ENCODE data around the gene NSUN2.

Gene NSUN2

DNA sequence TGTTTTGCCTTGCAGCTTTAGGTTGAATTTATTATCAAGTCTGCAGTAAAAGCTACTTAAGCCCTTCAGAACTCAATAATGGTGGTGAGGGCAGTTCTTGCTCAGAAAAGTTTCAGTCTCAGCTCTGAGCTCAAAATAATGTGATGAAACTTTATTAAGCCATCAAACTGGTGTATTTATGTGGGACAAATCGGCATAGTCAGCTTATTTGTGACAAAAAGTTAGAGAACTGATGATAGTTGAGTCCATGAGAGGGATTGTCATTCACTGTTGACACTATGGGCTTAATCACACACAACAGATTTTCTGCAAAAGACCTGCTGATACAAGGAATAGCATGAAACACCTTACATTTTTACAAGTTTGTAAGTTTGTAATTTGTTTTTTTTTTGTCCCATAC is 9.8 kb upstream of the NSUN2 start:
- no peak for DNase-seq

DNA sequence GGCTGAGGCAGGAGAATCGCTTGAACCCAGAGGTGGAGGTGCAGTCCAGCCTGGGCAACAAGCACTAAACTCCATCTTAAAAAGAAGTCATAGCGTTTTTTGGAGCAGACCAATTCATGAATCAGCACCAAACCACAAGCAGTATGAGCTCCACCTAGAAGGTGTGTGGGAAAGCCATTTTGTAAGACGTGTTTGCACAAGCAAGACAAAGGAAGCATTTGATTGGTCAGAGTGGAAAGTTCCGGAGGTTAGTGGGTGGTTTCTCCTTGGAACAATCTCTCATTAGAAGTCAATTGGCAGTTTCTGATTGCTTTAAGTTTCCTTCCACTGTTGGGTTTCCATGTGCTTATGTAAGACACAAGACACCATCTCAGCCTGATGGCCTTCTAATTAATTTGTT is 5.4 kb upstream of the NSUN2 start:
- DNase-seq = no peak

DNA sequence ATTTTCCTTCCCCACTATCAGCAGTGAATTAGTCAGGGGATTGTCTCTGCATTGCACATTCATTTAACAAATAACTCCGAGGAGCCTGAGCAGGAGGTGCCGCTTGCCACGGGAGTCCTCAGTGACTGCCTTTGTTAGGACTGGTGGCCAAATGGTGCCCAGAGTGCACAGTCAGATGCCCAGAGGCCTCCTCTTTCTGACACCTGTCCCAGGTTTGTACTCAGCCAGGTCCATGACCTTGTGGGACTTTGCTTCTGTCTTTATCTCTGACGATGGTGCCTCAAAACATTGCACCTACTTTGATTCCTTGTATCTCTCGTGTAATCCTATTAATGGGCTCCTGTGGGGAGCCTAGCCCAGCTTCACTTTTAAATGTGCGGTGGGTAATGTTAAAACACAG is 4.7 kb upstream of the NSUN2 start:
- no peak for DNase-seq

DNA sequence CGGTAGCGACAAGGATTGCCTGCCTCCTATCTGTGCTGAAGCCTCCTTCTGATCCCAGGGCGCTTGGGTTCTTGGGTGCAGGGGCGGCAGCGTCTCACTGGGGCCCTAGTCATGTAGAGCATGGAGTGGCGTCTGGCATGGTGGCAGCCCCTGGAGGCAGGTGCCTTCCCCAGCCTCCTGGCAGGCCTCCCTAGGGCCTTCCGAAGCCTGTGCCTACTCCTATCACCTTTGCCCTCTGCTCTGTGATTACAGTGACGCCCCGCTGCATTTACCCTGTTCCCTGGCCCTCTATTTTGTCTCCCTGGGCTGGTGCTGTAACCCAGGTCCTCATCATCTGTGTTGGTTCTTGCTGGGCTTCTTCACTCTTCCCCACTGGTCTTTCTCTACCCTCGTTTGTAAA is 4.2 kb upstream of the NSUN2 start:
- DNase-seq = no peak

DNA sequence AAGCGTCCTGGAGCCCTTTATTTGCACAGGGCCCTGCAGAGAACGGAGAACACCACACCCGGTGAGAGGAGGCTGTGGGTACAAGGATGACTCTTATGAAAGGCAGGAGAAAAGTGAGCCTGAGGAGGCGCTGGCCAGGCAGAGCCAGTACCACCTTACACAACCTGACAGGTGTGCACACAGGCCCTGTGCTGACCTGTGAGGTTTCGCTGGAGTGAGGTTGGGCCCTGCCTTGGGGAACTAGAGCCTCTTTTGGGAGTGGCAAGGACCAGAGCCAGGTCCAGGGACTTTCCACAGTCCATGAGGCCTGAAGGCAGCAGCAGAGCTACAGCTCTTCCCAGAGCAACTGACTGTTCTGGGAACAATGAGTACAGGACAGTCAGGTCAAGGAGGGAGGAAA is 3.4 kb upstream of the NSUN2 start:
- DNase-seq = no peak

DNA sequence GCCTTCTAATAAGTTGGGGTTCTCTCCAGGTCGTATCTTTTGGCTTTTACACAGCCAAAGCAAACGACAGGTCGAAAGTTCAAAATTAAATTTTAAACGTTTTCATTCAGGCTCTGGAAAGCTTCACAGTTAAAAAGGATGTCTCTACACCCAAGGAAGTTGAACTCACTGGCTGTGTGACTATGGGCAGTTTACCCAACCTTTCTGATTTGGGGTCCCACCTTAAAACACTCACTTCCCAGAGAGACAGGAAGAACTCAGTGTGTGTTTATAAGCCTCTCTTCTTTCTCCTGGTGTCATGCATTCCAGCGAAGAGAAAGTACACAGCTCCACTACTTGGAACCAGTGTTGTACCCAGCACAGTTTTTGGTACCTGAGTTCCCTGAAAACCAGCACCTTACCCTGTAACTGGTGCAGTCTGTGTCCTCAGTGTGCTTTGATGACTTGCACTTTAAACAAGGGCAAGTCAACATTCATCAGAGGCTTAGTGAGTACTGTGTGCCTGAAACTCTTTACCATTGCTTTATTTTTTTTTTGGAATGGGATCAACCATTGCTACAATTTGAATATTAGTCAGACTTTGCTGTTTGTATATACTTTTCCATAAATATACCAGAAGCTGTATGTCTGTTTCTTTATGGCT is 2.1 kb upstream of the NSUN2 start:
- no peak for DNase-seq

DNA sequence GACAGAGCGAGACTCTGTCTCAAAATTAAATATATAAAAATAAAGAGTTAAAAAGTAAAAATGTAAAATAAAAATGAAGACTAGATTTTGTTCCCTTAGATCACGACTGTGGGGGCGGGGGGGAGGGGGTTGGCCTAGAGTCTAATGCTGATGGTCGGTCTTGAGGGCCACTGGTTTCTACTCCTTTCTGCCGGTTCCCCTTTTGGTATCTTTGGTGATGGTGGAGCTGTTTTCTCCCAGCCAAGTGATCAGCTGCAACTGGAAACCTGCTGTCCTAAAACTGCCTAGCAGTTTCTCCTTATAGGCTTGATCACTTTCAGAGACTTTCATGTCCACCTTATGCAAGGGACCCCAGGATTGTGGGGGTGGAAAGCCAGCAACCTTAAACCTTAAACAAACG is 1.5 kb upstream of the NSUN2 start:
- DNase-seq = no peak

DNA sequence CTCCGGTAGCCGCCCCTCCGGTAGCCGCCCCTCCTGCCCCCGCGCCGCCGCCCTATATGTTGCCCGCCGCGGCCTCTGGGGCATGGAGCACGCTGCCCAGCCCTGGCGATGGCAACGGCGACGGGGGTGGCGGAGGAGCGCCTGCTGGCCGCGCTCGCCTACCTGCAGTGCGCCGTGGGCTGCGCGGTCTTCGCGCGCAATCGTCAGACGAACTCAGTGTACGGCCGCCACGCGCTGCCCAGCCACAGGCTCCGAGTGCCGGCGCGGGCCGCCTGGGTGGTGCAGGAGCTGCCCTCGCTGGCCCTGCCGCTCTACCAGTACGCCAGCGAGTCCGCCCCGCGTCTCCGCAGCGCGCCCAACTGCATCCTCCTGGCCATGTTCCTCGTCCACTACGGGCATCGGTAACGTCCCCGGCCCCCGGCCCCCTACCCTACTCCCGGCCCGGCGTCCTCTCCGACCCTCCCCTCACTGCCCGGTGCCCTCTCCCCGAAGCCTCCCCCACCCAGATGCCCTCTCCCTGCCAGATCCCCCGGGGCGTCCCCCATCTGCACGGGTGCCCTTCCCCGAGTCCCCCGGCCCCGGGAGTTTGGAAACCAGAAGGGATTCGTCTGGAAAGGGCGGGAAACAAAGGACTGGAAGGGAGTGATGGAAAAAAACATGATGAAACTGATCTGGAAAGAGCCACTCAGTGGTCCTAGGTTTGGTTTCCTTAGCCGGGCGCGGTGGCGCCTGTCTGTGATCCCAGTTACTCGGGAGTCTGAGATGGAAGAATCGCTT is 813 bp upstream of the NSUN2 start:
- DNase-seq = no peak

DNA sequence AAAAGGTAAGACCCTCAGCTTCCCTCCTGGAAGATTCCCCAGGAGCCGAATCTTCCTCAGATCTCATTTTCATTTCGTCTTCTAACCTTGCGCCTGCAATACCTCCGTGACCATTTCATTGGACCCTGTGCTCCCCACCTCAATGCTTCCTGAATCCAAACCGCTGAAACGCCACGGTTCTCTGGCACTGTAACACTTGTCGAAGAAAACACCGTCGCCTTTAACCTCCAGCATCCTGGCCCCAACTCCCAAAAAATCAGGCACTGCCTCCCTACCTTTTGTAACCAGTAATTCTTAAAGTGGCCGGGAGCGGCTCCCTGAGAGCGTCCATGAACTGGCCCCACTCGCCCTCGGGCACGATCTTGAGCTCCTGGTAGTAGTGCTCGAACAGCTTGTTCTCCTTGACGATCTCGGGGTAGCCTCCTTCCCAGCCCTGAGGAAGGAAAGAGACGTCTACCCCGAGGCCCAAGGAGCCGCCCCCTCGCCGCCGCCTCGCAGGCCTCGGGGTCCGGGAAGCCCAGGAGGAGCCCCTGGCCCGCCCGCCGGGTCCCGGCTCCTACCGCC is 438 bp downstream of the NSUN2 start:
- no peak for DNase-seq

DNA sequence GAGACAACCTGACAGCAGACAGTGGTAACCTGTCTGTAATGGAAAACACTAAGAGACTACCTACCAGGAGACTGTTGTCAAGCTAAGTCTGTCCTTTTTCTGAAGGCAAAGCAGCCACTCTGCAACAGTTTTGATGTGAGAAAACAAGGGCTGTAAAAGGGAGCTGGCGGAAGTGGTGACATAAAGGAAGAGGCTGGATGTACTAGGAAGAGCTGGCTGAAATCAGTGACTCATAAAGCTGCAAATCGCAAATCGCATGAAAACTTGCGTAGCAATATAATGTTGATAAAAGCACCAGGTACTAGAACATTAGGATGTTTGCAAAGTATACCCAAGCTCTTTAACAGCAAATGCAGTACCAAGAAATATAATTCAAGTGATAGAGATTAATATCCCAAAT is 1.4 kb downstream of the NSUN2 start:
- DNase-seq = no peak

DNA sequence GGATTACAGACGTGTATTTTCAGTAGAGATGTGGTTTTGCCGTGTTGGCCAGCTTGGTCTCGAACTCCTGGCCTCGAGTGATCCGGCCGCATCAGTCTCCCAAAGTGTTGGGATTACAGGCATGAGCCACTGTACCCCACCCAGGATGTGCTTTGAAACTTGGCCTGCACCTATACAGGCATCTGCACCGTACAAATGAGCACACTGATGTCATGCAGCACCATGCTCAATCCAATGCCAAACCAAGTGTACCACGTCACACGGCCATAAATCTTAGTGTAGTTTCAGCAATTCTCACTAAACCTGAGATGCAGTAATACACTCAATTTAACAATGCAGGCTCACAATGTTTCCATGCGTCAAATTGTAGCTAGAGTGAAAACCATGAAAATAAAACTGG is 6.3 kb downstream of the NSUN2 start:
- DNase-seq = no peak

DNA sequence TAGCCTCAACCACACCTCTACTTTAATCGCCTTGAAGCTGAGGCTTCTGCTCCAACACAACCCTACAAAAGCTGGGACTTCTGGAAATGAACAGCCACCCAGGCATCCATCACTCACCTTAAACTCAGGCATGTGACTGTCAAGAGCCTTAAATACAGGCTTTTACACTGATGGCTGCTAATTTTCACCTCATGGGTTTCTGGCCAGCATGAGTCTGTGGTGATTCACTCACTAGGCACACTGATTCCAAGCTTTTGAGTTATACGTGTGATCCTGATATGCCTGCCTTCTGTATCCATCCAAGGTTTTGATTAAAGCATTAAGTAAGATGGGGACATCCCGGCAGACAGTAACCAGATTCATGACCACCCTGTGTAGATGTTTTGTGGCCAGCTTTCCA is 8.9 kb downstream of the NSUN2 start:
- no peak for DNase-seq

DNA sequence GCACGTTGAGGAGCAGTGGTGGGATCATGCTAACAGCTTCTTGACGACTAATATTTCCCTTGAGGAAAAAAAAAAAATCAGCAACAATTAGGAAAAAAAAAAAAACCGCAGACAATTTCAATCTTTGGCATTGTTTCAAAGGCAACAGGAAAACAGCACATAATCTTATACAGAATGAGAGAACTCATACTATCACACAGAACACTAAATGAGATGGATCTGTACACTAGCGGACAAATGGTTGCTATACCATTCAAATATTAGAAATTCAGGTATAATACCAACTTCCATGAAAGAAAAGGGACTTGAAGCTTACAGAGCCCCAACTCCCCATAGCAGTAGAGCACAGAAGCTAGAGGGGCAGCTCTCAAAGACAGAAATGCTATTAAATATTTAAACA is 9.6 kb downstream of the NSUN2 start:
- DNase-seq = no peak

DNA sequence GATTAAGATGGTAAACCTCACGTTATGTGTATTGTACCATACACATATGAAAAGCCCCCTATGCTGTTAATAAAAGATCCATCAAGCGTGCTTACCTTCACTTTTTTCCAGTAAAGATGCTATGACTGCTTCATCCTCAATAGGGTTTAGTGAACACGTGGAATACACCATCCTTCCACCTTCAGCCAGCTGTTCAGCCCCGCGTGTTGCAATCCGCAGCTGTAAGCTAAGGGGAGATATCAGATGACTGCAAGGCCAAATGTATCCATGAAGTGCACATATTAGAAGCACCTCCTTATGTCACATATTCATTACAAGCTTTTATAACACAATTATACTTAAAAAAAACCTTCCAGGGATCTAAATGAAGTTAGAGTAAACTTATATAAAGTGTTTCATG is 16.2 kb downstream of the NSUN2 start:
- DNase-seq = no peak

DNA sequence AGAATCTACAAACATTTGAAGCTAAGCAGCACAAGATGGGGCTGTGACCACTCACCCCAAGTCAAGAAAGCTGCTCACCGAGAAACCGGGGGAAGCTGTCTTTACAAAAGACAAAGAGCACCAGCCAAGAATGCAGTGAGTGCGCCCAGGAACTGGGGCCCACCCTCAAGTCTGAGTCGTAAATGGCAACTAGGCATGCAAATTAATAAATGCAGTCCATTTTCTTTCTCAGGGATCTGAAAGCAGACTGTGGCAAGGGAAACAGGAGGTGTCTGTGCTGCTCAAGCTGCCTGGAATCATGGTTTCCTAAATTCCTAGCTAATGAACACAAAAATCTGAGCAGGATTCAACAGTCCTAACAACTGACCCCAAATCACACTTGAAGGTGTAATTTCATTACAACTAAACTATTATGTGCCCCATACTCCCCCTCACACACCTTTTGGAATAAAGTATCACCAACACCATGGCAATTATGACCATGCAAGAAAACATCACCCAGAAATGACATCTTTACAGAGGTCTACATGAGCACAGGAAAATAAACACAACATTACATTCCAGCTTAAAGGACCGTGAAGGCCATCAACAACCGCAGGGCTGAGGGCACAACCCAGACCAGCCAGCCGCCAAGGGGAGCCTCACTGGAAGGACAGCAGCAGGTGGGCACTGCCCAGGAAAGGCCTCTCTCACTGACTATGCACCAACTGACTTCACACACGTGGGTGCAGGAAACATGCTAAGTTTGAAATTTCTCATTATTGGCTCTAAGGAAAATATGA is 17.6 kb downstream of the NSUN2 start:
- no peak for DNase-seq

DNA sequence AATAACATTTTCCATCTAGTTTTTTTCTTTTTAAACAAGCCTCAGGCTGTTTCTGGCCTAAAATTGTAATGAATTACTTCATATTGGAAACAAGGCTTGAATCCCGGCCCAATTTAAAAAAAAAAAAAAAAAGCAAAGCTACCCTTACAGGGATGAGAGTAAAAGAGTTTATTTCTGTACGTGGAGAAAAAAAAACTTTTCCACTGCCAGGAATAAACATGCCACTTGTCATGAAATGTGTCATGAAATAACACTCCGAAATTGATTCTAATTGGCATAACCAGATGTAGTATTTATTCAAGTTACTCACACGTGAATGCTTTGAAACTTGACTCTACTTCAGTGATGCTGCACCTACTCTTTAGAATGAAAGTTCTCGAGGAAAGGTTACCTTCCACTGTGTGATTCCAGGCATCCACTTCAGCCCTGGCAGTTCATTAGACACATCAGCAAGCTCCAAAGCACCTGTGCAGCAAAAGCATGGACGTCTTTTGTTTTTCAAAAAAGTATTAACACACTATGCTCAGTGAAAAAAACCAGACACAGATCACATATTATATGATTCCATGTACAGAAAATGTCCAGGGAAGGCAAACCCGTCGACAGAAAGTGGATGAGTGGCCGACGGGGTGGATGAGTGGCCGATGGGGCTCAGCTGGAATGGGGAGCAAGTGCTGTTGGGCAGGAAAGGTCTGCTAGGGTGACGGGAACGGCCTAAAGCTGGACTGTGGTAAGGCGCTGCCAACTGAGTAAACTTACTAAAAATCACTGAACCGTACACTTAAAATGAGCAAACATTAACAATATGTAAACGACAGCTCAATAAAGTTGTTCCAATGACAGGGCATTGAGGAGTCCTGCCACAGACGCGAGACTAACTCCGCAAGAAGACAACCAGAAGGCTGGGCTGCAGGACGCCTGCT is 21.2 kb downstream of the NSUN2 start:
- DNase-seq = no peak

DNA sequence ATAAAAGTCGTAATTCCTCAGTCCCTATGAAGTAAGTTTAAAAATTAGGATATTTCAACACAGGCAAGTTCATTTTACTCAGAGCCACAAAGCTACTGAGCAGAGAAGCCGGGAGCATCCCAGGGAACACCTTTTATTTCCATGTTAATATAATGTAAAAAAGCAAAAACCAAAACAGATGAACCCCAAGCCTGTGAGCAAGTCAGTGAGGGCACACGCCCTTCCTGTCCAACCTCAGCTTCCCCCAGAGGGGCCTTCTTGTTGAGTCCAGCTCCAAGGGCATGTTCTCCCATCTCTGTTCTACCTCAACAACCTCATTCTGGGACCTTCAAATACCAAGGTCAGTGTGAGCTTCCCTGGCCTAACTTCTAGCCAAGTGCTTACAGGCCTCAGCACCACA is 24.8 kb downstream of the NSUN2 start:
- no peak for DNase-seq

DNA sequence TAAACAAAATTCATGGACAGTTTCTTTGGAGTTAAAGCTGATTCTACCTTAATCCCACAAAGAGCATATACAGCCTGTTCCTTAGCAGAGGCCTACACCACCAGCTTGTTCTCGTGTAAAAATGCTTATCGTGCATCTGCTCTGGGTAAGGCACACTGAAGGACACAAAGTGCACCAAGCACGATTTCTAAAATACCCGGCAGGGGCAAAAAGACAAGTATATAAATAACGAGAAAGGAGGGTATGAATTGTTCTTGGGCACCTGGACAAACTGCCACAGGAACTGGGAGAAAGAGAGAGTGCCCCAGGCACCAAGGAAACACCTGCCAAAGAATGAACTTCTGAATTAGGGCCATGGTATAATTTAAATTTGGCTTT is 25.3 kb downstream of the NSUN2 start:
- no peak for DNase-seq

DNA sequence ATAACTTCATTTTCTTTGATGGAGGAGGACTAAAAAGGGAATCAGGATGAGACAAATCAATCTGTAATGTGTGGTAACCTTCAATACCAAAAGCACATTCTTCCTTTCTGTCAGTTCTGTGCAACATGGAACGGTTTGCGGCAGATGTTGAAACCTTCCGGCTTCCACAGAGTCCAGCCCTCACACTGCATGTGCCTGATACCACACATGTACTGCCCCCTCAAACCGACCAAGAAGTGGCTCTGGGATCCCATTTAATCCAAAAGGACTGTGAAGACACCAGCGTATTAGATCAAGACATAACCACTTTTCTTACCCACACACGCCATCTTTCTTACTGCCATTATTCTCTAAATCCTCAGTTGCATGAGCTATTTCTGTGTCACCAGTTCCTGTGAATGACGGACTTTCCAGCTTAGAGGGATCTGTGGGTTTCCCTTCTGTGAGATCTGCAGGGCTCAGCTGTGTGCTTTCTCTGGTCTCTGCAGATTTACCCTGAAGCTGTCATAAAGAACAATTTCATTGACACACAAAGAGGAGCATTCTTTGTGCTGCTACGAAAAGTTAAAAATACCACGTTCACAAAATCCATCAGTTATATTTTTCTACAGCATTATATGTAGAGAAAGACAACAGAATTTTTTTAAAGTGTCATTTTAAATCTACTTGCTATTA is 25.8 kb downstream of the NSUN2 start:
- DNase-seq = no peak

DNA sequence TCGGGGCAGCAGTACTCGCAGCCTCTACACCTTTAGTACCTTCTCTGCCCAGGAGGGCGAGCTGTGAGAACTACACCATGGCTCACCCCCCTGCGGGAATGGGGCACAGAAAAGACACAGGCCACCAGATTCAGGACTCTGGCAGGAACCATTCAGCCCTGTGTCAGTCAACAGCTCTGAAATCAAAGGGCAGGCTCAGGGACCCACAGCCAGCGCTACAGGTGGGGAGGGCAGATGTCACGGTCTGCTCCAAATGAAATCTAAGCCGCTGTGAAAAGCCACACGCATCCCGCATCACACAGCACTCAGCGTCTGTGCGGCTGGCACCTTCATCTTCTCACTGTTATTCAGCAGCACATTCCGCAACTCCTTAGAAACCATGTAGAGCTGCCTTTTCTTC is 27.9 kb downstream of the NSUN2 start:
- DNase-seq = no peak

DNA sequence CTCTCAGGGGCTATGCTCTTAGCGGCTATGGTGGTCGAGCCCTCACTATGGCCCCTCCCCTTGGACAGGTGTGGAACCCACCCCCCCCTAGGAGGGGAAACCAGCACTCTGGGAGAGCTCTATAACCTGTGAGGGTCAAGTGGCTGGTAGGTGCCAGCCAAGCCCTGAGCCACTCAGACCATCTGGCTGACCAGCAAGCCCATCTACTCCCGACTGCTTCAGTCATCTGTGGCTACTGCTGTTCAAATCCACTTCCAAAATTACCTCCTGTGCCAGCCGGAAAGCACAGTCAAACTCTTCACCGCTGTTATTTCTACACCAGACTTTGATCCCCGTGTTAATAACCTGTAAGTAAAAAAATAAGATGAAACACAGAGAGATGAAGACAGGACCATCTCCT is 28.5 kb downstream of the NSUN2 start:
- DNase-seq = no peak

DNA sequence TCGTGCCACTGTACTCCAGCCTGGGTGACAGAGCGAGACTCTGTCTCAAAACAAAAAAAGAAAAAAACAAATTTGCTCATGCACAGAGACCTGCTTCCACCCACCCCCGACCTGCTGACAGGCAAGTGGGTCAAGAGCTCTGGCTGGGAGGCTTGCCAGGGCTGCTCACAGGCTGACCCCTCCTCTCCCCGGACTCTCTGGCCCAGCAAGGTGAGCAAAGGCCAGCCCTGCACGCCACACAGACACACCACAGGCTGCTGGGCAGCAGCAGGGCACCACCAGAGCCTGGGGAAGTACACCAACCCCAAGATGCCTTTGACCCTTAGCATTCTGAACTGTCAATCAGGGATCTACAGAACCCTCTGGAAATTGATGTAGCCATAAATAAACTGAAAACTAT is 29.2 kb downstream of the NSUN2 start:
- DNase-seq = no peak

Data from activated CD4-positive, CD25-positive, alpha-beta regulatory T cell treated with anti-CD3 and anti-CD28 coated beads, Interleukin-2, amount 50 U/mL, for 72 hours (primary cell).